HUES64 (cell line): ENCODE results near the gene IQCF5.
"Not testable (repeated sequence)": the region's sequence is repeated elsewhere in the genome, so short reads cannot be mapped to it uniquely, and the experiment has no call there.

Source experiments
- H3K27ac ChIP-seq: 2 replicates; pipeline ENCODE4 v1.7.0; 2013; ENCODE audit warnings: low read depth, low read length, inconsistent platforms
- H3K27me3 ChIP-seq: 2 replicates; pipeline ENCODE4 v1.6.1; 2013; ENCODE audit warnings: mild to moderate bottlenecking, low read length; ENCODE audit not compliant: insufficient read depth
- H3K36me3 ChIP-seq: 2 replicates; pipeline ENCODE4 v1.6.1; 2013; ENCODE audit warnings: mild to moderate bottlenecking, low read length; ENCODE audit not compliant: insufficient read depth
- H3K4me1 ChIP-seq: 2 replicates; pipeline ENCODE4 v1.6.1; 2013; ENCODE audit warnings: mild to moderate bottlenecking, low read length, moderate library complexity; ENCODE audit not compliant: insufficient read depth
- H3K4me3 ChIP-seq: 2 replicates; pipeline ENCODE4 v1.5.1; 2013; ENCODE audit warnings: mild to moderate bottlenecking, low read length, moderate library complexity
- H3K9ac ChIP-seq: 2 replicates; pipeline ENCODE4 v1.6.1; 2013; ENCODE audit warnings: mild to moderate bottlenecking, low read depth, low read length
- H3K9me3 ChIP-seq: 2 replicates; pipeline ENCODE4 v1.6.1; 2013; ENCODE audit warnings: low read depth, low read length; ENCODE audit not compliant: insufficient read depth
- WGBS: fragments of 150-250, 120-280 bp; methylation state at CpG from one replicate; pipeline ENCODE4 v1.1.7; 2013; ENCODE audit warnings: missing lambda C conversion rate; 5-methylcytosine and 5-hydroxymethylcytosine counted together

Gene IQCF5

DNA sequence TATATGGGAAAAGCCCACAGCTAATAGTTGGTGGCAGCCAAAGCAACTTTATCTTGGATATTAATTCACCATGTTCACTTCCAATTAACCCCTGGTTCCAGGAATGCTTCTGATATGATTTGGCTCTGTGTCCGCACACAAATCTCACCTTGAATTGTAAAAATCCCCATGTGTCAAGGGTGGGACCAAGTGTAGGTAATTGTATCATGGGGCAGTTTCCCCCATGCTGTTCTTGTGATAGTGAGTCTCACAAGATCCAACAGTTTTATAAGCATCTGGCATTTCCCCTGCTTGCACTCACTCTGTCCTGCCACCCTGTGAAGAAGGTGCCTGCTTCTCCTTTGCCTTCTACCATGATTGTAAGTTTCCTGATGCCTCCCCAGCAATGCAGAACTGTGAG, 6.5 kb downstream of the IQCF5 start:
- H3K27ac ChIP-seq, H3K9ac ChIP-seq, H3K9me3 ChIP-seq, H3K27me3 ChIP-seq, H3K36me3 ChIP-seq, H3K4me3 ChIP-seq, H3K4me1 ChIP-seq: not testable (repeated sequence)
- WGBS = 93% methylated on average over 1 of the region's 1 CpG

DNA sequence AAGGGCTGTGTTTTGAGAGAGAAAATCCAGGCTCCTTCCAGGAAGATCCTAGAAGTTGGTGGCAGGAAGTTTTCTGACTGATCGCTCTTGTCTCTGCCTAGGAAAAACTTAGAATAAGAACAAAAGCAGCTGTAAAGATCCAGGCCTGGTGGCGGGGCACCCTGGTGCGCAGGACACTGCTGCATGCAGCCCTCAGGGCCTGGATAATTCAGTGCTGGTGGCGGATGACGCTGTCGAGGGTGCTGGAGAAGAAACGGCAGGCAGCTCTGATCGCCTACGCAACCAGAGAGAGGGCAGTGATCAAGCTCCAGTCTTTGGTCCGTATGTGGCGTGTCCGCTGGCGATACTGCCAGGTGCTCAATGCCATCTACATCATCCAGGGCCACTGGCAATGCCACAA, 12.5 kb downstream of the IQCF5 start:
- WGBS = 77% methylated on average over 13 of the region's 13 CpGs

DNA sequence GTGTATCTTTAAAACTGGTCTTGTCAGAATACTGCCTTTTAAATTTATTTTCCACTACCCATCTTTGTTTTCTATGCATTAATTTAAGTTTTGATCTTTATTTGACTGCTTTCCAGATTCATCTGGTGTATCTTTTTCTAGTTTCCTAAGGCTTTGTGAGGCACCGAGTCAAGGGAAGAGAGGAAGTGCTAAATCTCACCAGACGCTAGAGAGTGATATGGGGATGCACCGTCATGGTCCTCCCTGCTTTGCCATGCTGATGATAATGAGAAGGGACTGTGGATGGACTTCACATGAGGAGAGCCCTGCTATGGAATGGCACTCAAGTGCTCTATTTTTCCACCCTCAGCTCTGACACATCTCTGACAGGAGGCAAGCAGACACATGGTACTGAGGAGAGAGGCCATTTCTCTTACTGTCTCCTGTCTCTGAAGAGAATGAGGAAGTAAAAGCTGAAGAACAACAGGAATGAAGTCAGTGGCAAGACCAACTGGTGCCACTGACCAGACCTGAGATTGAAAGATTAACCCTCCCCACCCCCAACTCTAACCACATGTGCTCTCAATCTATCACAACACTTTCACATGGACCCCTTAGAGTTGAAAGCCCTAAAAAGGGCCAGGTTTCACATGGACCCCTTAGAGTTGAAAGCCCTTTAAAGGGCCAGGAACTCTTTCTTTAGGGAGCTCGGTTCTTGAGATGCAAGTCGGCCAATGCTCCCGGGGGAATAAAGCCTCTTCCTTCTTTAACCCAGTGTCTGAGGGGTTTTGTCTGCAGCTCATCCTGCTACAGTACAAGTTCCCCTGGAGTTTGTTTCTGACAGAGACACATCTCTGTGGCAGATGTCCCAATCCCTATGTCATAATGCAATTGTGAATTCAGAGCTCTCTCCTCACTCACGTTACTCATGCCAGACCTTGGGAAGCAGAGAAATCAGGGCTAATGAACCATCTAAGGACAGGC, 14.4 kb downstream of the IQCF5 start, which contains the start of gene IQCF2:
IQCF2 (plus strand) TSS at position 913 of the 963 bp plus-strand sequence. CDS start 52 bp downstream, outside the sequence.
- 92% methylated on average over 7 of the region's 7 CpGs for WGBS
- Histone ChIP-seq H3K4me3 (no peak within 1 kb of the TSS), H3K36me3 (no peaks in the 10 kb centered on the region), H3K9ac (no peak within 1 kb of the TSS), H3K27me3 (no peaks in the 10 kb centered on the region; the same call in 1 of the 2 replicates), H3K27ac (no peak within 1 kb of the TSS), H3K4me1 (no peaks in the 10 kb centered on the region), H3K9me3 (no peaks in the 10 kb centered on the region; the same call in 1 of the 2 replicates)

More for the DNA sequence above, 12.5 kb downstream of the IQCF5 start:
- H3K9me3 ChIP-seq = no peaks in the 10 kb centered on the region
- no peak overlapping the region for H3K4me3 ChIP-seq
- no peaks in the 10 kb centered on the region for H3K36me3 ChIP-seq
- H3K4me1 ChIP-seq = no peaks in the 10 kb centered on the region
- no peaks in the 10 kb centered on the region; the same call in 1 of the 2 replicates for H3K27me3 ChIP-seq
- H3K27ac ChIP-seq = no peak overlapping the region
- H3K9ac ChIP-seq = no peak overlapping the region

DNA sequence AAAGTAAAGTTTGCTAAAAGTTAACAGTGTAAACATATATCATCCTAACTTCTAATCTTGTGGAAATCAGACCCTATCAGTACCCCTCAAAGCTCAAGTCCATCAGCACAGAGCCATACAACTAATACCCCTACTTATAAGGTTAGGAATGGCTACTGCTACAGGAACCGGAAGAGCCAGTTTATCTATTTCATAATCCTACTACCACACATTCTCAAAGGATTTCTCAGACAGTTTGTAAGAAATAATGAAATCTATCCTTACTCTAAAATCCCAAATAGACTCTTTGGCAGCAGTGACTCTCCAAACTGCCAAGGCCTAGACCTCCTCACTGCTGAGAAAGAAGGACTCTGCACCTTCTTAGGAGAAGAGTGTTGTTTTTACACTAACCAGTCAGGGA, 20.0 kb downstream of the IQCF5 start:
- 85% methylated on average over 1 of the region's 1 CpG for WGBS
- not testable (repeated sequence) for H3K27ac ChIP-seq, H3K4me1 ChIP-seq, H3K9me3 ChIP-seq, H3K27me3 ChIP-seq, H3K9ac ChIP-seq, H3K36me3 ChIP-seq, H3K4me3 ChIP-seq

DNA sequence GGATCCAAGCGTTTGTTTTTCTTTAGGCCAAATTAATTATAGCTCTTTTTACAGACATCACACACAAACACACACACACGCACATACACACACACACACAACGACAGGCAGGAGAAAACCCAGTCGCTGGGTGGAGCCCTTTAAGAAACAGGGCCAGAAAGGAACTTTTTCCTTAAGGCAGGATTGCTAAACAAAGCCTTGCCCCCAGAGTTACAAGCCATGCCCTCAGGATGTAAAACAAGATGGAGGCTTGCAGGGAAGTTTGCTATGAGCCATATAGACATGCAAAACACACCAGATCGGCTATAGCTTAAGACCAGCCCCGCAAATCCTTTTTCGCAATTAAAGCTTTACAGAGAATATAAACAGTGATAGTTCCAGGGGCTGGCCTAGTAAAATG, 30.3 kb downstream of the IQCF5 start:
- Histone ChIP-seq H3K36me3 (no peaks in the 10 kb centered on the region), H3K4me1 (peaks cover 12% of the 10 kb centered on the region; the same call in 1 of the 2 replicates), H3K27me3 (no peaks in the 10 kb centered on the region), H3K4me3 (no peak overlapping the region), H3K27ac (peak overlapping the region; percentile 21; the same call in 1 of the 2 replicates), H3K9me3 (no peaks in the 10 kb centered on the region), H3K9ac (no peak overlapping the region)
- WGBS = 70% methylated on average over 7 of the region's 7 CpGs

DNA sequence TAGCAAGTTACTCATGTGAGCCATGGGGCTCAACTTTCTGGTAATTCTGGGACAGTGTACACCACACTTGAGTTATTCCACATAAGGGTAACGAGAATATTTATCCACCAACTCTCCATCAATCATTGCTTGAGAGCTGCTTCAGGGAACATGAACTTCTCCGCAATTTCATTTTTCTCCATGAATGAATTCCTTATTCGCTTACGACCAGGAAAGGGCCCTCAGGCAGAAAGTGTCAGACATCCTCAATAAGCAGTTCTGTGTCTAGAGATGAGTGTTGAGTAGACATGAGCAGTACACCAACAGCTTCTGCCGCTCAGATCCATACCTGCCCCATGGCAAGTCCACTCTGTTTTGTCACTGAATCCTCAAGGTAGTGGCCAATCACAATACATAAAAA, 38.8 kb downstream of the IQCF5 start:
- Histone ChIP-seq H3K27ac (no peak overlapping the region), H3K4me1 (no peaks in the 10 kb centered on the region), H3K9ac (no peak overlapping the region), H3K9me3 (0 out of 2 replicates have a peak, but pooled peaks cover 2% of the 10 kb centered on the region), H3K36me3 (no peaks in the 10 kb centered on the region), H3K27me3 (no peaks in the 10 kb centered on the region), H3K4me3 (no peak overlapping the region)
- 95% methylated on average over 5 of the region's 5 CpGs for WGBS

DNA sequence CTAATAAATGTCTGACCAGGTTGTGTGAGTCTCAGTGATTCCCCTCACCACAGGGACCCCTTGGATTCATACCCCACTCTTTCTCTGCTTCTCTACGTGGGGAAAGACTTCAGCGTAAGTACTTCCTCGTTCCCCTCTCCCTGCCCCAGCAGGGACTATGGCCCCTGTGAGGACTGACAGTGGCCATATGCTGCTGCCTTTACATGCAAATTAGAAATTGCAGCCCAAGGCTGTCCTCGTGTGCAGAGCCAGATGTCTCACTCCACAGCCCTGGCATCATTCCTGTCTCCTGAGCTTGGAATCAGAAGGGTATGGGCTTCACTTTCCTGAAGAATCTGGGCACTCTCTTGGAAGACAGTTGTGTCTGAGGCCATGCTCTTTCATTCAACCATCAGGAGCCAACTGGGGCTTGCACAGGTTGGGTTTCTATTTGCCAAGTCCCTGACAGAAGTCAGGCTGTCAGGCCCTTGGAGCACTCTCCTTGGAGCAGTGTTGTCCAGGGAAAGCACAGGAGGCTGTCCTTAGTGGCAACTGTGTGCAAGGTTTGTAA, 44.5 kb downstream of the IQCF5 start:
- WGBS = 56% methylated on average over 4 of the region's 4 CpGs
- no peak overlapping the region for H3K9ac ChIP-seq
- H3K4me3 ChIP-seq = no peak overlapping the region
- no peaks in the 10 kb centered on the region for H3K27me3 ChIP-seq
- H3K27ac ChIP-seq = no peak overlapping the region
- no peaks in the 10 kb centered on the region for H3K36me3 ChIP-seq
- H3K4me1 ChIP-seq = no peaks in the 10 kb centered on the region
- H3K9me3 ChIP-seq = 0 out of 2 replicates have a peak, but pooled peaks cover 2% of the 10 kb centered on the region

DNA sequence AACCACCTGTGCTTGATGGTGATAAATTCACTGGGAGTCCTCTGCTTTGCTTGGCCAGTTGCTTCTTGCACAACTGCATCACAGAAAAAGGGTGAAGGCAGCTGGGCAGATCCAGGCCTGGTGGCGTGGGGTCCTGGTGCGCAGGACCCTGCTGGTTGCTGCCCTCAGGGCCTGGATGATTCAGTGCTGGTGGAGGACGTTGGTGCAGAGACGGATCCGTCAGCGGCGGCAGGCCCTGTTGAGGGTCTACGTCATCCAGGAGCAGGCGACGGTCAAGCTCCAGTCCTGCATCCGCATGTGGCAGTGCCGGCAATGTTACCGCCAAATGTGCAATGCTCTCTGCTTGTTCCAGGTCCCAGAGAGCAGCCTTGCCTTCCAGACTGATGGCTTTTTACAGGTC, 45.1 kb downstream of the IQCF5 start:
- H3K36me3 ChIP-seq = no peaks in the 10 kb centered on the region
- no peak overlapping the region for H3K9ac ChIP-seq
- WGBS = 95% methylated on average over 13 of the region's 13 CpGs
- H3K4me3 ChIP-seq = no peak overlapping the region
- no peaks in the 10 kb centered on the region for H3K27me3 ChIP-seq
- no peak overlapping the region for H3K27ac ChIP-seq
- H3K4me1 ChIP-seq = no peaks in the 10 kb centered on the region
- H3K9me3 ChIP-seq = 0 out of 2 replicates have a peak, but pooled peaks cover 2% of the 10 kb centered on the region

DNA sequence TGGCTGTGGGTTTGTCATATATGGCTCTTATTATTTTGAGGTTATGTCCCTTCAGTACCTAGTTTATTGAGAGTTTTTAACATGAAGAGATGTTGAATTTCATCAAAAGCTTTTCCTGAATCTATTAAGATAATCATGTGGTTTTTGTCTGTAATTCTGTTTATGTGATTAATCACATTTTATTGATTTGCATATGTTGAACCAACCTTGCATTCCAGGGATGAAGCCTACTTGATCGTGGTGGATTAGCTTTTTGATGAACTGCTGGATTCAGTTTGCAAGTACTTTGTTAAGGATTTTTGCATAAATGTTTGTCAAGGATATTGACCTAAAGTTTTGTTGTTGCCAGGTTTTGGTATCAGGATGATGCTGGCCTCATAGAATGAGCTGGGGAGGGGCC, 47.1 kb downstream of the IQCF5 start:
- H3K4me3 ChIP-seq = no peak overlapping the region
- no peaks in the 10 kb centered on the region for H3K27me3 ChIP-seq
- no peak overlapping the region for H3K9ac ChIP-seq
- H3K4me1 ChIP-seq = no peaks in the 10 kb centered on the region
- H3K9me3 ChIP-seq = no peaks in the 10 kb centered on the region
- H3K36me3 ChIP-seq = no peaks in the 10 kb centered on the region
- no peak overlapping the region for H3K27ac ChIP-seq
- 91% methylated on average over 1 of the region's 1 CpG for WGBS
